Measurements from ENCODE around the gene RAB4A. TPM values are rescaled to one million over a fixed set of nuclear protein-coding genes. Genes with fewer than 3 reads are reported as not detected.

The RAB4A gene
- total and polyA plus RNA-seq, 2 of the 8 experiments (the other 6 are each of a cell fraction or from before 2014, with no cell fraction given), result 13.3 to 68.8 TPM

DNA sequence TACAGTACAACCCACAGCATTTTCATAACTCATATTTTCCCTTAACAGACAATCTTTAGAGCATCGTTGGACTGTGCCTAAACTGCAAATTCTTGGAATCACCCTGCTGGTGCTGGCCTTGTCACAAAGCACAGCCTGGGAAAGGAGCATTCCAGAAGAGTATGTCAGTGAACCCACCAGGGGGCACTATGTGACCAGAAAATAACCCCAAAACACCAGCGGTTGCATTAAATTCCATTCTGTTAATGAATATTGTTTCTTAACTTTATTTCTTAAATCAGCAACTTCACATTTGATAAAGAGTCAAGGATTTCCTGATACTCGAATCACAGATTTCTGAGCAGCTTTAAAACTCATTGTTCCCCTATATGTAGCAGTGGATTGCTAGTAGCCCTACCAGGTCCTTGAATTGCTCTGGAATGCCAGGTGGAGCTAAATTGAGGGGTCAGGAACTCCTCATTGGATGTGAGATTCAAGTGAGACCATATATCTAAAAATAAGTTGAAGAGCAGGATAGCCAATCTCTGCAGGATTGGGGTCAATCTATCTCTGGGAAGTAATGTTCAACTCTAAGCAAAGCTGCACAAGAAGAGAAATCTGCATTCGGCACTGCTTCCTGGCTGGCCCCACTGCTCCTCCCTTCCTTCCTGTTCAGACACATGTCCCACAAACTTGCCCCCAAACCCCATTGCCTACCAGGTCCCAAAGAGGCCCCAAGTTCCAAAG is 12.7 kb upstream of the RAB4A start:
- H3K4me2 ChIP-seq (ENCODE audit: insufficient read depth in 1 of 2, low read depth in 2 of 2, low read length in 2 of 2), result no peak overlapping the region
- no peak overlapping the region for H2BK12ac ChIP-seq (ENCODE audit: low read depth, low read length)
- DNase-seq (ENCODE audit: low read depth in 1 of 2, low spot score in 2 of 2) (peak in 1 of 2 experiments; percentile 75), FAIRE-seq (peak; percentile 87)
- no peaks in the 10 kb centered on the region for H3K36me3 ChIP-seq (ENCODE audit: control insufficient read depth in 2 of 4, insufficient read depth in 4 of 4, low read length in 3 of 4)
- H3K23me2 ChIP-seq (ENCODE audit: low read depth, low read length), result no peaks in the 10 kb centered on the region
- no peak overlapping the region for H2BK5ac ChIP-seq (ENCODE audit: low read depth, low read length)
- H3K27ac ChIP-seq (ENCODE audit: low read depth, low read length), result no peak overlapping the region
- H3K4ac ChIP-seq (replicated peaks; ENCODE audit: insufficient read length, low read depth, low read length), result no peak overlapping the region
- H3K14ac ChIP-seq (ENCODE audit: insufficient read length), result no peak overlapping the region
- H2BK120ac ChIP-seq (replicated peaks; ENCODE audit: low read depth, low read length), result no peak overlapping the region
- POLR2A ChIA-PET (ENCODE audit: partially characterized antibody), result interaction anchor here (1.0 to 1.6 kb wide), 2 partner anchors 13 to 250 kb away, joined by 3 to 5 read pairs; partner anchors contain the start of genes NUP133 and RAB4A
- no peak overlapping the region for H4K8ac ChIP-seq (ENCODE audit: extremely low read depth, insufficient read depth, low read length)
- H2AFZ ChIP-seq (ENCODE audit: low read length), result peak overlapping the region; percentile 52
- H3K9me3 ChIP-seq (ENCODE audit: insufficient read depth in 2 of 2, low read depth in 1 of 2, low read length in 1 of 2), result no peaks in the 10 kb centered on the region
- H3K79me1 ChIP-seq (ENCODE audit: low read depth, low read length), result no peaks in the 10 kb centered on the region
- H3K4me3 ChIP-seq (ENCODE audit: extremely low read depth in 1 of 4, insufficient read depth in 2 of 4, low read depth in 3 of 4, low read length in 4 of 4), result no peak overlapping the region
- no peak overlapping the region for H2AK5ac ChIP-seq (ENCODE audit: low read depth, low read length)
- no peak overlapping the region for H4K91ac ChIP-seq (replicated peaks; ENCODE audit: insufficient read length, low read length)
- 22% methylated on average over 4 of the region's 4 CpGs; no CpG with 5 or more reads in 1 of the 2 experiments for WGBS, 2 experiments (ENCODE audit: extremely low coverage in 1 of 2, insufficient coverage in 1 of 2, insufficient read length in 1 of 2, insufficient replicate concordance in 2 of 2, low coverage in 1 of 2, low lambda C conversion rate in 2 of 2, missing lambda C conversion rate in 1 of 2)
- no peak overlapping the region for H3K23ac ChIP-seq (ENCODE audit: insufficient read length)
- H3K79me2 ChIP-seq (ENCODE audit: control insufficient read depth in 1 of 2, insufficient read depth in 2 of 2, low read length in 2 of 2), result no peaks in the 10 kb centered on the region
- no peak overlapping the region for H2BK20ac ChIP-seq (ENCODE audit: low read length)
- CTCF ChIA-PET (ENCODE audit: partially characterized antibody), result interaction anchor here (0.6 to 5.7 kb wide), 37 partner anchors 11 to 607 kb away, joined by 3 to 69 read pairs (median 3); partner anchors contain the start of gene CCSAP
- no peaks in the 10 kb centered on the region for H4K20me1 ChIP-seq (replicated peaks in 1 of 2; ENCODE audit: control insufficient read depth in 1 of 2, insufficient read depth in 2 of 2, low read length in 2 of 2)
- H3K4me1 ChIP-seq (replicated peaks in 1 of 4; ENCODE audit: control insufficient read depth in 3 of 4, insufficient read depth in 4 of 4, low read length in 3 of 4), result peaks cover 0 to 7% (median 2%) of the 10 kb centered on the region in 4 experiments; a peak in 4 of 7 replicates
- TF ChIP-seq, protein P1, sequence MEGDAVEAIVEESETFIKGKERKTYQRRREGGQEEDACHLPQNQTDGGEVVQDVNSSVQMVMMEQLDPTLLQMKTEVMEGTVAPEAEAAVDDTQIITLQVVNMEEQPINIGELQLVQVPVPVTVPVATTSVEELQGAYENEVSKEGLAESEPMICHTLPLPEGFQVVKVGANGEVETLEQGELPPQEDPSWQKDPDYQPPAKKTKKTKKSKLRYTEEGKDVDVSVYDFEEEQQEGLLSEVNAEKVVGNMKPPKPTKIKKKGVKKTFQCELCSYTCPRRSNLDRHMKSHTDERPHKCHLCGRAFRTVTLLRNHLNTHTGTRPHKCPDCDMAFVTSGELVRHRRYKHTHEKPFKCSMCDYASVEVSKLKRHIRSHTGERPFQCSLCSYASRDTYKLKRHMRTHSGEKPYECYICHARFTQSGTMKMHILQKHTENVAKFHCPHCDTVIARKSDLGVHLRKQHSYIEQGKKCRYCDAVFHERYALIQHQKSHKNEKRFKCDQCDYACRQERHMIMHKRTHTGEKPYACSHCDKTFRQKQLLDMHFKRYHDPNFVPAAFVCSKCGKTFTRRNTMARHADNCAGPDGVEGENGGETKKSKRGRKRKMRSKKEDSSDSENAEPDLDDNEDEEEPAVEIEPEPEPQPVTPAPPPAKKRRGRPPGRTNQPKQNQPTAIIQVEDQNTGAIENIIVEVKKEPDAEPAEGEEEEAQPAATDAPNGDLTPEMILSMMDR (IDR thresholded peaks at IDR 0.05; ENCODE audit: control extremely low read depth in 1 of 3, insufficient read depth in 1 of 3, low read depth in 1 of 3, low read length in 3 of 3), result peak; percentile 39 to 70 (median 66)
- no peak for TF ChIP-seq RXRA (IDR thresholded peaks at IDR 0.05; ENCODE audit: insufficient read depth, low read depth, low read length)
- TF ChIP-seq SAP30 (IDR thresholded peaks at IDR 0.05; ENCODE audit: insufficient read depth, insufficient replicate concordance, low read length), result no peak
- TF ChIP-seq RAD21 (IDR thresholded peaks at IDR 0.05 in 1 of 2, conservative IDR thresholded peaks at IDR 0.05 in 1 of 2; ENCODE audit: low read depth in 2 of 2, low read length in 2 of 2), result peak; percentile 89 to 90
- TF ChIP-seq TEAD4 (IDR thresholded peaks at IDR 0.05; ENCODE audit: low read depth, low read length), result peak; percentile 67
- no peak for TF ChIP-seq EGR1 (IDR thresholded peaks at IDR 0.05; ENCODE audit: borderline replicate concordance, low read depth, low read length)
- H4K5ac ChIP-seq (ENCODE audit: insufficient read length, low read depth, low read length), result peak overlapping the region; percentile 37
- no peaks in the 10 kb centered on the region for H3K27me3 ChIP-seq (replicated peaks in 1 of 4; ENCODE audit: control insufficient read depth in 3 of 4, extremely low read depth in 1 of 4, insufficient read depth in 3 of 4, low read length in 3 of 4)
- no peak overlapping the region for H3K9ac ChIP-seq (replicated peaks in 1 of 4; ENCODE audit: extremely low read depth in 1 of 4, low read depth in 3 of 4, low read length in 3 of 4)
- H3K18ac ChIP-seq (ENCODE audit: extremely low read depth, low read length), result no peak overlapping the region
- H3K56ac ChIP-seq (replicated peaks; ENCODE audit: insufficient read length, low read depth, low read length), result no peak overlapping the region
- H2BK15ac ChIP-seq (ENCODE audit: low read length), result no peak overlapping the region
